Keratinocyte (primary cell): ENCODE measurements around the gene BBS9.

Experiments used
- CTCF ChIP-seq, 3 experiments: IDR thresholded peaks in 1 of 3; conservative IDR thresholded peaks in 1 of 3; optimal IDR thresholded peaks in 1 of 3; 2 replicates in 2 of 3; 3 replicates in 1 of 3; pipeline versions ENCODE3 to v1.5.1; 2011; ENCODE audit warnings: low read length in 3 of 3, mild to moderate bottlenecking in 3 of 3, moderate library complexity in 2 of 3, control low read depth in 1 of 3, inconsistent platforms in 1 of 3; ENCODE audit not compliant: insufficient read depth in 2 of 3; ENCODE audit errors: extremely low read depth in 1 of 3
- EZH2 ChIP-seq: IDR thresholded peaks from one replicate; pipeline ENCODE4 v1.6.1; 2012; ENCODE audit warnings: inconsistent platforms, mild to moderate bottlenecking, low read length, moderate library complexity

GRCh38 chr7:33646891-33647391, 517.6 kb downstream of the BBS9 start:
- TF ChIP-seq CTCF (optimal IDR thresholded peaks at IDR 0.05 in 1 of 3, IDR thresholded peaks at IDR 0.05 in 1 of 3, conservative IDR thresholded peaks at IDR 0.05 in 1 of 3; ENCODE audit: extremely low read depth in 1 of 3, insufficient read depth in 2 of 3, low read length in 3 of 3) (no peak), EZH2 (no peak)
